HG02943 (cell line): ENCODE results near the gene SLC27A4.

Source experiments
- ATAC-seq: cut with Tn5 transposase; IDR thresholded peaks from one replicate; pipeline ENCODE4 v1.9.1; 2021; ENCODE audit warnings: mild to moderate bottlenecking, low read depth, moderate library complexity; ENCODE audit not compliant: unreplicated experiment

The SLC27A4 gene

DNA sequence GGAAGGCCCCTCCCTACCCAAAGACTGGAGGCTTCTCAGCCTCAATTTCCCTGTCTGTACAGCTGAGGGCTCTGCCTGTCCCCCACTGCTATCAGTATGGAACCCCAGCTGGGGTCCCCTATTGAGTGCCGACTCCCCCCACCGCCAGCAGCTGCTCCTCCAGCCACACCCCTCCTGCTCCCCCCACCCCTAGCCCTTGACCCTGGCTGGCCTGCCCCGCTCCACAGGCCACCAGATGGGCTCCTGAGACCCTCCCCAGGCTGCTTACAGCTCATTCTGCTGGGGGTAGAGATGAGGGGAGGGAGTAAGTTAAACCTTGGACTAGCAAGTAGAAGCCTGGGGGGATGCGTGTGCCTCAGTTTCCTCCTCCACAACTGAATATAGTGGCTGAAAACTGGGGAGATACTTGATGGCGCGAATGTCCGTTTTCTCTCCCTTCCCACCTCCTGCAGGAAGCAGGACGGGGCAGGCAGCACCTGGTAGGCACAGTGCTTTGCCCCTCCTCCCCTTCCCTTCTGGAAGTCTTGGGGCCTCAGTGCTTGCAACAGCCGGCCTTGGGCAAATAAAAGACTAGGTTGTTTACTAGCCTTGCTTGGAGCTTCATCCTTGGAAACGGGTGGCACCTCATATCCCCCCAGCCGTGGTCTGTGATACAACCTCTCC is 50.0 kb downstream of the SLC27A4 start:
- ATAC-seq, result no peak

GRCh38 chr9:128390813-128391711 is 50.7 kb downstream of the SLC27A4 start:
- ATAC-seq, result no peak

GRCh38 chr9:128391956-128392301 is 51.6 kb downstream of the SLC27A4 start:
- ATAC-seq, result no peak

DNA sequence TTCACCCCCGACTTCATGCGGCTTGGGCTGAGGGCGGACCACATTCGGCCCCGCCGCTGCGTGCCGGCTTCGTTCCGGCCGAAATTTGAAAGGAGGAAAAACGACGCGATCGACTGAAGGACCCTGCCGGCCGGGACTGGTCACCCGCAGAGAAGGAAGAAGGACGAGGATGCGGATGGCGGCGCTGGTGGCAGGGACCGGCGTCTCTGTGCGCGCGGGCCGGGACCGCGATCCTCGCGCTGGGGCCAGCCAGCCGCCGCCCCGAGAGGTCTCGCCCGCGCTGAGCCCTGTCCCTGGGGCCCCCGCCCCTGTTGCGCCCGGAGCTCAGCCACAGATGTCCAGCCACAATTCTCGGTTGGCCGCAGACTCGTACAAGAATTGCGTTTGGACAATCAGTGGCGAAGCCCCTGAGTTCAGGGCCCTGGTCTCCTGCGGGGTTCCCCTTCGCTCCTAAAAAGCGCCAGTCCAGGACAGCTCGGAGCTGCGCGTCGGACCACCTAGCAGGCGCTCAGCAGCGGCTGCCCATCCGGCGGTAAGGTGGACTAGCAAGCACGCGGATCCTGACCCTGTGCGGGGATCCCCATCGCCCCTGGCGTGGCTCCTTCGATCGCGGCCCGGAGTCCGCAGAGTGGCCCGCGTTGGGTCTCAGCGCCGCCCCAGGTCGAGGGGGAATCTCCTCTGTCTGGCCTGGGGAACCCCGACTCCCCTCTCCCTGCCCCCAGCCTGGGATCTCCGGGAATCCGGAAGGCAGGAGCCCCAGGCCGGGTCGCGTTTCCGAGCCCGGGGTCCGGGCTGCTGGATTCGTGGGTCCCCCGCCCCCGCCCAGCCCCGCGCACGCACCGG is 52.2 kb downstream of the SLC27A4 start:
- ATAC-seq, result no peak

GRCh38 chr9:128393145-128393775 is 52.9 kb downstream of the SLC27A4 start:
- no peak for ATAC-seq

DNA sequence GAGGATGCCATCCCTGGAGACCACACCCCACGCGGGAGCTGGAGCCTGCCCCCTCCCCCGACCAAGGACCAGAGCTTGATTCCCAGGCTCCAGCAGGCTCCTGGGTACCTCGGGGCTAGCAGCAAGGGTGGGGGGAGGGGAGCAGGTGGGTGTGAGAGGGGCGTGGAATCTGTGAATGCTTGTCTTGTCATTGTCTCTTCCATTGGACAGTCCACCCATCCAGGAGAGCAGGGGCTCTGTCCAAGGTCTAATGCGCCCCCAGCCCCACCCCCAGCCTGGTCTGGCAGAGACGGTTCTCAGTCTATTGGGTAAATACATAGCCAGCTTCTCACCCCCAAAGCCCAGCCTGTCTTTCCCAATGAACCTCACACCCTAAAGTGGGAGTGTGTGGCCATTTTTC is 53.6 kb downstream of the SLC27A4 start:
- no peak for ATAC-seq

DNA sequence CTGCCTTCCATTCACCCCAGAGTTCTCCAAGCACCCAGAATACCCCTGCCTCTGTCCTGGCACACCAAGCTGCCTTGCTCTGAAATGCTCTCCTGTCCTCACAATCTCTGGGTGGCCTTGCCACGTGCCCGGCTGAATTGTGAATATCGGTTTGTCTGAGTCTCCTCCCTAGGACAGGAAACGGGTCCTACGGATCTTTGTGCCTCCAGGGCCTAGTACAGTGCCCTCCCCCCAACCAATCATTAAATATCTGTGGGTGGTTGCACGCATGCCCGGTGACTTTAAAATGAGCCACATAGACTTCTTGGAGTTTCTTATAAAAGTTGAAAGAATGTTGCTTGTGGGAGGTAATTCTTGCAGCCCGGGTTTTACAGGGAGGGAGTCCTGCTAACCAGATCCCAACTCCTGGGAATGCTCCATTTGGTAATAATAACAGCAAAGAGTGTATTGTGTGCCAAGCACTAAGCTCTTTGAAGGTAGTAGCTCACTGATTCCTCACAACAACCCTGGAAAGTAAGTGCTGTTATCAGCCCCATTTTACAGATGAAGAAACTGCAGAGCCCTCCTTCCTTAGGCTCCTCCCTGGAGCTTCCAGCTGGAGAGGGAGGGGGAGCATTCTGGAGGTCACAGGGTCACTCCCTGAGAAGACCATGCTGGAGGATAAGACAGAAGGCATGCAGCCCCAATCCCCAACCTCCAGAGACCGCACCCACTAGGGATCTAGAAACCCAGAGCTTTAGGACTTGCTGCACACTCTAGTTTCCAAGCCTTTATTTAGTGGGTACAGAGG is 54.2 kb downstream of the SLC27A4 start:
- no peak for ATAC-seq

DNA sequence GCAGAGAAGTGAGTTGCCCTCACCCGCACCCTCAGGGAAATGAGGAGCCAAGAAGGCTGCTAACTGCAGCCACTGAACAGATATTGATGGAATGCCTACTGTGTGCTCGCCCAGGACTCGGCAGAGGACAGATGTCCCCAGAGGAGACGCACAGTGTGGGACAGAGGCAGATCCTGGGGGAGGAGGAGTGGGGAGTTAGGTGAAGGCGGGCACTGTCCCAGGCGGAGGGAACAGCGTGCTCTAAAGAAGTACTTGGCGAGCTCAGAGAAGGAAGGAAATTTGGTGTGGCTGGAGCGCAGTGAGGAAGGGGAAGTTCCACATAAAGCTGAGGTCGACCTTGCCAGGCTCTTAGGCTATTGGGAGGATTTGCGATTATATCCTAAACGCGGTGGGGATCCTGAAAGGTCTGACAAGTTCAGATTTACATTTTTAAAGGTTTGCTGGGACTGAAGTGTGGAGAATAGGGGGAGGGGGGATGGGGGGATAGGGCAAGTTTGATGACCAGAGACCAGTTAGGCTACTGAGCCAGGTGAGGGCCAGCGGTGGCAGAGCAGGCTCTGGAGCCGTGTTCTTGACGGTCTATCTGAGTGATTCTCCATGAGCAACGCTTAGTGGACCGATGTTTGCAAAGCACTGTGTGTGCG is 56.8 kb downstream of the SLC27A4 start:
- ATAC-seq, result no peak

DNA sequence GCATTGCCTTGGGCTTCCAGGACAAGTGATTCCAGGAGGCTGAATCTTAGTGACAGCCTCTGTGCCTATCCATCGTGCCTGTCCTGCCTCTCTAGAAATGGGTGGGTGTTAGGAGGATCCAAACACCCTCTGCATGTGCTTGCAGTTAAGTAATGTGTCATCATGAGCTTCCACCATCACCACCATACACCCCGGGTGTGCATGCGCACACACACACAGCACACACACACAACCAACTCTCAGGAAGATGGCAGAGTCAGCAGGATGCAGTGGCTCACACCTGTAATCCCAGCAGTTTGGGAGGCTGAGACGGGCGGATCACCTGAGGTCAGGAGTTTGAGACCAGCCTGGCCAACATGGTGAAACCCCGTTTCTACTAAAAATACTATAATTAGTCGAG is 57.5 kb downstream of the SLC27A4 start:
- no peak for ATAC-seq

GRCh38 chr9:128399861-128400260 is 59.5 kb downstream of the SLC27A4 start:
- ATAC-seq, result no peak

GRCh38 chr9:128404560-128404959 is 64.2 kb downstream of the SLC27A4 start:
- no peak for ATAC-seq

DNA sequence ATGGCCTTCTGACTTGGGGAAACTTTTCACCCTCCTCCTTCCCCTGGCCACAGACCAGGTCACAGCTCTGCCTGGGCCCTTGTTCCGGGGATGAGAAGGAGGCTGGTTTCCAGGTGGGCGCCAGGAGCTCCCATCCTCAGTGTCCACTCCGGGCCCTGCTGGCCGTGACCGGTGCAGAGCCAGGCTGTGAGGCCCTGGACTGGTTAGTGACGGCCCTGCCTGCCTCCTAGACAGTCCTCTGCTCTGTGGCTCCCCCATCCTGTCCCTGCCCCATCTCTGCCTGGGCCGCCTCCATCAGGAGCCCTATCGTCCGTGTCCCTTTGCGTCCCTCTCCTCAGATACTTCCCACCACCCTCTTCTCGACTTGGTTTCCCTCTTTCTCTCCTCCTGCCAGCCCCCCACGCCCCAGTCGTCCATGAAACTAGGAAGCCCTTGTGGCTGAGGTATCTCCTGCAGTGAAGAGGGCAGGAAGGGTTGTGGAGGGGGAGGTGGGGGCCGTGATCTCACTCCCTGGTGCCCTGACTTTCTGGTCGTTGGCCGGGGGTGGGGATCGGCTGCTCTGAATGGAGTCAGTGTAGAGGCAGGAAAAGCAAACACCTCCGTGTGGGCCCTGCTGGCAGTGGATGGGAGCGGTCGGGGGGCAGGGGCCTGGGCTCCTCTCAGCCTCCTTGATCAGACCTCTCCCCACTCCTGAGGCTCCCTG is 64.9 kb downstream of the SLC27A4 start:
- no peak for ATAC-seq

- ATAC-seq, result no peak
Measured at GRCh38 chr9:128405780-128406171, 65.4 kb downstream of the SLC27A4 start.

- no peak for ATAC-seq
Measured at GRCh38 chr9:128406848-128407391, 66.6 kb downstream of the SLC27A4 start.

DNA sequence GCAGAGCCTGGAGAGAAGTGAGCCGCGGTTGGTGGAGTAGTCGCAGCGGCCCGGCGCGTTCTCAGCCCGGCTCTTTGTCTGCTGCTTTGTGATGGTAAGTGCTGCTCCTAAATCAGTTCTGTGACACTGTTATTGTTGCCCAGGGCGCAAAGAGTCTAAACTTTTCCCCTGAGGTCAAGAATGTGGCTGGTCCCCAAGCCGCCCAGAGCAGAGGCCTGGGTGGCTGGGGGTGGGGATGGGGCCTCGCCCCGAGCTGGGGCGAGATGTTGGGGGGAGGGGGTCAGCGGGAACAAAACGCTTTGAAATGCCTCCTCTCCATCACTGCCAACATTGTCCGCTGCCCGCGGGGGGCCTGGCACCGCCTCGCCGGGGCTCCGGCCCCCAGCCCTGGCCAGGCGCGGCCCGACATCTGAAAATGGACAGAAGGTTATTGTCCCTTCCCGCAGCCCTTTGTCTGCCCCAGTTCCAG is 68.7 kb downstream of the SLC27A4 start:
- ATAC-seq, result no peak

GRCh38 chr9:128409450-128409849 is 69.1 kb downstream of the SLC27A4 start:
- ATAC-seq, result no peak

DNA sequence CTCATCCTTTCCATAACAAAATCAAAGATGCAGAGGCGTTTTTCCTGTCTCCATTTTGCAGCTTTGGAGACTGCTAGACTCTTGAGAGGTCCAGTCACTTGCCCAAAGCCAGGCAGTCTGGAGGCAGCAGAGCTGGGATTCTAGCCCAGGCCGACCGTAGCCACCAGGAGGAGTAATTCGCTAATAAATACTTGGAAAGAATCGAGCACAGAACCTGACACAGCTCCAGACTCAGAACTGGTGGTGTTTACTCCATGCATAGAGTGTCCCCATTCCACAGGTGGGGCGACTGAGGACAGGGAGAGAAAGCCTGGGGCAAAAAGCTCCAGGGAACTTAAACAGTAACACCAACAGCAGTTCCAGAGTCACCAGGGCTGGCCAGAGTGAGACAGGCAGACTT is 69.7 kb downstream of the SLC27A4 start:
- no peak for ATAC-seq
